Measurements from ENCODE around the gene MYO1D.

DNA sequence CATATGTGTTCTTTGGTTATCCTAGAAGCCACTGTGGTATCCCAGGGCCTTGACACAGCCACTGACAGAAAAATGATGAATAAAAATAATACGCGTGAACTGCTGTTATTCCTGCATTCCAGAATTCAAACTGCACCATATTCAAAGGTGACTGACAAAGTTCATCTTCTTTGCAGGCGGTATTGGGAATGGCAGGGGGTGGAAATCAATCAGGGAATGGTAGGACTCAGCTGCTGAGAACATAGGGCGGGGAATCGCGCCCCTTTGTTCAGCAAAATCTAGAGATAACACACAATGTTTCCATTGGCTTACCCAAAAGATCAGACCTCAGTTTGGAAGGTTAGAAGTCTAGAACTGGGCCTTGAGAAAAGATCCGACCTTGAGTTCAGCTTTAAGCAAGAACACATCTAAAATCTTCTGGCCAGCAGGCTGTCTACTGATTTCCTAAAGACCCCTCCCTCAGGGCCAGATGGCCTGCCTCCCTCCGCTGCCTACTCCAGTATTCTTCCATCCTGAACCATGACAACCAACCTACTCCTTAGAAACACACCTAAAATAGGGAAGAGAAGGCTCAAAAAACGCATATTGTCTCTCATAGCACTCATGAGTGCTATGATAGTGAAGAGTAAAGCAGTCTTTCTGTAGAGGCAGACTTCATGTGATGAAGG is 356.1 kb downstream of the MYO1D start:
- no peak for TF ChIP-seq CTCF (conservative IDR thresholded peaks at IDR 0.05; ENCODE audit: low read depth, low read length)
- no peak for TF ChIP-seq EZH2phosphoT487 (IDR thresholded peaks at IDR 0.05; ENCODE audit: borderline replicate concordance, low read length)
- no peak for TF ChIP-seq EZH2 (IDR thresholded peaks at IDR 0.05; ENCODE audit: low read length, unreplicated experiment)
